Gastrocnemius medialis (tissue), 4 donors: ENCODE data around the gene BCORL1.

Experiments used
- CTCF ChIP-seq, 5 experiments: fragments of 450-650 bp in 3 of 5; fragments of 200-600 bp in 2 of 5; sonication (generic) in 2 of 5; IDR thresholded peaks in 4 of 5; conservative IDR thresholded peaks in 1 of 5; 1 replicate in 4 of 5; 2 replicates in 1 of 5; pipeline ENCODE4 v1.5.1; 2016 to 2019; ENCODE audit warnings: antibody characterized with exemption in 5 of 5, mild to moderate bottlenecking in 3 of 5, moderate library complexity in 3 of 5
- POLR2A ChIP-seq, 2 donors: fragments of 450-650 bp; IDR thresholded peaks; one replicate each; pipeline ENCODE4 v1.6.1; 2017; ENCODE audit warnings: antibody characterized with exemption in 2 of 2, mild to moderate bottlenecking in 2 of 2, moderate library complexity in 2 of 2

- no peak for TF ChIP-seq CTCF (IDR thresholded peaks at IDR 0.05 in 4 of 5, conservative IDR thresholded peaks at IDR 0.05 in 1 of 5)
- TF ChIP-seq POLR2A (IDR thresholded peaks at IDR 0.05), result no peak
These were observed 123.6 kb downstream of the BCORL1 start for GRCh38 chrX:130106071-130106470.
